PC-3 (cell line): Measurements from ENCODE around the gene RSRC1.

ENCODE experiments used
- CTCF ChIP-seq: fragments of 300-600 bp; sonication (generic); conservative IDR thresholded peaks from 2 replicates; pipeline ENCODE4 v1.5.1; 2017; ENCODE audit warnings: antibody characterized with exemption, low read depth, mild to moderate bottlenecking, low read length
- EZH2 ChIP-seq: fragments of 300-600 bp; sonication (generic); IDR thresholded peaks from one replicate; pipeline ENCODE4 v1.6.1; 2017; ENCODE audit warnings: antibody characterized with exemption, mild to moderate bottlenecking, low read length; ENCODE audit not compliant: unreplicated experiment

DNA sequence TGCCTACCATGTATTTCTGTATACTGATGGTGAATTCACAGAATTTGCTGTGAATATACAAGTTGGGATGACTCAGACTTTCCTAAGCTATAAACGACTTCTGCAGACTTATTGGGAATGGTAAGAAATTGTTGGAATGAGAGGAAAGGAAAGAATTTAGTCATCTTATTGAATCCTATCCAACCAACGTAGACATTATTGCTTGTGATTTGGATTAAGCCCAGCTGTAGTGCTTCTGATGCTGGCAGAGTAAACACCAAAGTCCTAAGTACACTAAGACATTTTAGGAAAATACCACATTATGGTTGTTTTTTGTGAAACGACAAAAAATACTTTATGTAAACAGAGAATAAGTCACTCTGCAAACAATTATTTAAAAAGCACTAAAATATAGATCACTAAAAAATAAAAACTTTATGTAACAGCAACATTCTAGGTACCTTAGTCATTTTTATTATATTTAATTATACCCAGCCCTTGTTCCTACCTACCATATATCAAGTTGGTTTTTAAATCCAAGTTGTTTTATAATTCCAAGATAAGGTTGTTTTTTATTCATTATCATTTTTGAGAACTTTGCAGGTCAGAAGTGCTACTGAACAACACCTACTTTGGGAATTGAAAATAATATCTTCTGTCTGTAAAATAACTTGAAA lies 361.9 kb downstream of the RSRC1 start:
- TF ChIP-seq EZH2 (no peak), CTCF (no peak)
